Measurements from ENCODE around the gene MYCN.

- TF ChIP-seq CTCF (IDR thresholded peaks at IDR 0.05; ENCODE audit: low read depth, low read length): no peak
- no peak for TF ChIP-seq MAX (IDR thresholded peaks at IDR 0.05; ENCODE audit: low read depth, low read length)
- TF ChIP-seq MYC (IDR thresholded peaks at IDR 0.05; ENCODE audit: low read depth, low read length): no peak
- no peak for TF ChIP-seq POLR2A (IDR thresholded peaks at IDR 0.05; ENCODE audit: extremely low read depth, insufficient read length)
Observed at GRCh38 chr2:15956230-15956629, 15.9 kb downstream of the MYCN start.

All from NB4 (cell line).